LNCaP clone FGC (cell line): ENCODE results near the gene MAPK4.

Experiments used
- DNase-seq: peaks from one replicate; pipeline ENCODE4 v3.0.0-alpha.2; 2011; ENCODE audit warnings: low read depth
- H3K4me3 ChIP-seq: 2 replicates; pipeline ENCODE4 v1.5.1; 2011; ENCODE audit warnings: mild to moderate bottlenecking, low read depth, low read length, control low read depth
- CTCF ChIP-seq: IDR thresholded peaks from 2 replicates; pipeline ENCODE4 v1.5.1; 2012; ENCODE audit warnings: mild to moderate bottlenecking; ENCODE audit not compliant: control insufficient read depth, insufficient read depth; ENCODE audit errors: extremely low read depth

Gene MAPK4

GRCh38 chr18:50715919-50716318 is 156.0 kb downstream of the MAPK4 start:
- no peak for TF ChIP-seq CTCF
- no peak for DNase-seq
- no peak overlapping the region for H3K4me3 ChIP-seq

- TF ChIP-seq CTCF = no peak
- no peak for DNase-seq
- H3K4me3 ChIP-seq = no peak overlapping the region
These were observed 157.0 kb downstream of the MAPK4 start for GRCh38 chr18:50716902-50717301.

GRCh38 chr18:50717563-50717962 is 157.7 kb downstream of the MAPK4 start:
- DNase-seq = no peak
- TF ChIP-seq CTCF = no peak
- H3K4me3 ChIP-seq = no peak overlapping the region

GRCh38 chr18:50719471-50720324 is 159.8 kb downstream of the MAPK4 start:
- TF ChIP-seq CTCF = no peak

GRCh38 chr18:50720325-50720674 is 160.4 kb downstream of the MAPK4 start:
- no peak overlapping the region for H3K4me3 ChIP-seq
- no peak for TF ChIP-seq CTCF
- no peak for DNase-seq

More at GRCh38 chr18:50719471-50720324, 159.8 kb downstream of the MAPK4 start:
- no peak for DNase-seq
- H3K4me3 ChIP-seq = no peak overlapping the region

GRCh38 chr18:50721006-50721405 is 161.1 kb downstream of the MAPK4 start:
- TF ChIP-seq CTCF = no peak

More at GRCh38 chr18:50721006-50721405, 161.1 kb downstream of the MAPK4 start:
- no peak for DNase-seq
- no peak overlapping the region for H3K4me3 ChIP-seq
